DOHH2 (cell line): ENCODE data around the gene EFNA3.

ENCODE experiments used
- H3F3A ChIP-seq: fragments of 200-600 bp; sonication (generic), shearing (Covaris generic); 2 replicates; pipeline ENCODE4 v1.6.0; 2016; ENCODE audit warnings: antibody characterized with exemption, mild to moderate bottlenecking; ENCODE audit not compliant: control insufficient read depth, insufficient read depth
- H3K27ac ChIP-seq: fragments of 200-600 bp; sonication (generic); 2 replicates; pipeline ENCODE4 v1.5.1; 2014; ENCODE audit warnings: low read depth, mild to moderate bottlenecking, low read length, moderate library complexity
- H3K27me3 ChIP-seq: fragments of 200-600 bp; sonication (generic); 2 replicates; pipeline ENCODE4 v1.6.1; 2014; ENCODE audit warnings: mild to moderate bottlenecking, low read length, mixed read lengths; ENCODE audit not compliant: control insufficient read depth
- H3K36me3 ChIP-seq: fragments of 200-600 bp; sonication (generic); 2 replicates; pipeline ENCODE4 v1.6.1; 2014; ENCODE audit warnings: mild to moderate bottlenecking, low read length, moderate library complexity, mixed read lengths; ENCODE audit not compliant: control insufficient read depth
- H3K4me1 ChIP-seq: fragments of 200-600 bp; sonication (generic); 2 replicates; pipeline ENCODE4 v1.6.1; 2014; ENCODE audit warnings: mild to moderate bottlenecking, low read length, mixed read lengths; ENCODE audit not compliant: control insufficient read depth
- H3K4me2 ChIP-seq: fragments of 200-600 bp; sonication (generic); 2 replicates; pipeline ENCODE4 v1.6.0; 2014; ENCODE audit warnings: mild to moderate bottlenecking, low read length, moderate library complexity
- H3K4me3 ChIP-seq: fragments of 200-600 bp; sonication (generic); 2 replicates; pipeline ENCODE4 v1.5.1; 2014; ENCODE audit warnings: mild to moderate bottlenecking, low read length, mixed read lengths
- H3K79me2 ChIP-seq: fragments of 200-600 bp; sonication (generic); 2 replicates; pipeline ENCODE4 v1.6.1; 2014; ENCODE audit warnings: mild to moderate bottlenecking, low read length, mixed read lengths; ENCODE audit not compliant: control insufficient read depth
- H3K9me2 ChIP-seq: fragments of 200-600 bp; sonication (generic); replicated peaks from 2 replicates; pipeline ENCODE4 v1.6.1; 2014; ENCODE audit warnings: mild to moderate bottlenecking, low read length, mixed read lengths; ENCODE audit not compliant: control insufficient read depth
- H3K9me3 ChIP-seq: fragments of 200-600 bp; sonication (generic); 2 replicates; pipeline ENCODE4 v1.6.1; 2014; ENCODE audit warnings: antibody characterized with exemption, low read length, mixed read lengths; ENCODE audit not compliant: control insufficient read depth, insufficient read depth
- H4K20me1 ChIP-seq: fragments of 200-600 bp; sonication (generic); 2 replicates; pipeline ENCODE4 v1.6.0; 2014; ENCODE audit warnings: low read depth, mild to moderate bottlenecking, antibody characterized with exemption, low read length, moderate library complexity; ENCODE audit not compliant: control insufficient read depth, insufficient read depth
- CTCF ChIP-seq: fragments of 200-600 bp; sonication (generic); IDR thresholded peaks from one replicate; pipeline ENCODE4 v1.5.1; 2014; ENCODE audit warnings: antibody characterized with exemption, mild to moderate bottlenecking, low read depth, low read length; ENCODE audit not compliant: poor library complexity, severe bottlenecking
- EZH2phosphoT487 ChIP-seq: fragments of 200-600 bp; sonication (generic); IDR thresholded peaks from 2 replicates; pipeline ENCODE4 v1.6.1; 2017; ENCODE audit warnings: borderline replicate concordance, mild to moderate bottlenecking, antibody characterized with exemption, low read length, moderate library complexity, mixed read lengths

EFNA3 gene

GRCh38 chr1:155051342-155051776 is 27.3 kb upstream of the EFNA3 start:
- no peaks in the 10 kb centered on the region for H3K9me3 ChIP-seq
- H3K4me1 ChIP-seq: peaks cover 34% of the 10 kb centered on the region
- TF ChIP-seq CTCF (peak; percentile 31), EZH2phosphoT487 (no peak)
- peak overlapping the region; percentile 81 for H3K4me3 ChIP-seq
- H3K27ac ChIP-seq: no peak overlapping the region
- peaks cover 8% of the 10 kb centered on the region for H3K79me2 ChIP-seq
- H3F3A ChIP-seq: 0 out of 2 replicates have a peak, but pooled peaks cover 3% of the 10 kb centered on the region
- H3K9me2 ChIP-seq: no peaks in the 10 kb centered on the region
- peaks cover 15% of the 10 kb centered on the region; the same call in 1 of the 2 replicates for H3K36me3 ChIP-seq
- no peaks in the 10 kb centered on the region for H4K20me1 ChIP-seq
- H3K4me2 ChIP-seq: peak overlapping the region; percentile 93
- no peaks in the 10 kb centered on the region for H3K27me3 ChIP-seq

GRCh38 chr1:155051777-155052398 is 26.7 kb upstream of the EFNA3 start:
- Histone ChIP-seq H3K4me1 (peaks cover 34% of the 10 kb centered on the region), H3K4me2 (peak overlapping the region; percentile 93), H4K20me1 (no peaks in the 10 kb centered on the region), H3K36me3 (peaks cover 16% of the 10 kb centered on the region; the same call in 1 of the 2 replicates), H3K79me2 (peaks cover 8% of the 10 kb centered on the region), H3K4me3 (peak overlapping the region; percentile 81), H3K9me3 (no peaks in the 10 kb centered on the region), H3K9me2 (no peaks in the 10 kb centered on the region), H3F3A (0 out of 2 replicates have a peak, but pooled peaks cover 3% of the 10 kb centered on the region), H3K27me3 (no peaks in the 10 kb centered on the region), H3K27ac (no peak overlapping the region)
- TF ChIP-seq CTCF: no peak
- TF ChIP-seq EZH2phosphoT487: no peak

GRCh38 chr1:155052439-155053395 is 25.9 kb upstream of the EFNA3 start:
- TF ChIP-seq CTCF (peak; percentile 49), EZH2phosphoT487 (no peak)
- Histone ChIP-seq H3K27ac (no peak overlapping the region), H3K9me3 (no peaks in the 10 kb centered on the region), H3K4me3 (peak overlapping the region; percentile 81), H3K4me1 (peaks cover 34% of the 10 kb centered on the region), H3F3A (0 out of 2 replicates have a peak, but pooled peaks cover 3% of the 10 kb centered on the region), H3K27me3 (no peaks in the 10 kb centered on the region), H3K79me2 (peaks cover 8% of the 10 kb centered on the region), H3K9me2 (no peaks in the 10 kb centered on the region), H3K4me2 (peak overlapping the region; percentile 93), H4K20me1 (no peaks in the 10 kb centered on the region), H3K36me3 (peaks cover 21% of the 10 kb centered on the region; the same call in 1 of the 2 replicates)
